ENCODE results near the gene SPATS2L.

DNA sequence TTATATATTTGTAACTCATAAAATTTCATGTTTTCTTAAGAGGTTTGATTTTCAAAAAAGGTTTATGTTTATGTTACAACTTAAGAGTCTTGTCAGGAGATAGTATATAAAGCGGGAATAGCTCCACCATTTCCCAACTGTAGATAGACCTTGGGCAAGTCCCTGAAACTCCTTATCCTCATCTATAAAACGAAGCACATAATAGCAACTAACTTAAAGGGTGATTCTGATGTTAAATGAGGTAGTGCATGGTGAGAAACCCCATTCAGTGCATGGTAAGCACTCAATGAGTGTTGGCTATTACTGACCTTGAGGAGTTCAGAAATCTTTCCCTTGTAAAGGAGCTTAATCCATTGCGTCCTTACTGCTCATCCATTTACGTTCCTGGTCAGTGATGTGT is 169.3 kb downstream of the SPATS2L start:
- no peak for TF ChIP-seq POLR2A (IDR thresholded peaks at IDR 0.05)
- TF ChIP-seq, protein P1, sequence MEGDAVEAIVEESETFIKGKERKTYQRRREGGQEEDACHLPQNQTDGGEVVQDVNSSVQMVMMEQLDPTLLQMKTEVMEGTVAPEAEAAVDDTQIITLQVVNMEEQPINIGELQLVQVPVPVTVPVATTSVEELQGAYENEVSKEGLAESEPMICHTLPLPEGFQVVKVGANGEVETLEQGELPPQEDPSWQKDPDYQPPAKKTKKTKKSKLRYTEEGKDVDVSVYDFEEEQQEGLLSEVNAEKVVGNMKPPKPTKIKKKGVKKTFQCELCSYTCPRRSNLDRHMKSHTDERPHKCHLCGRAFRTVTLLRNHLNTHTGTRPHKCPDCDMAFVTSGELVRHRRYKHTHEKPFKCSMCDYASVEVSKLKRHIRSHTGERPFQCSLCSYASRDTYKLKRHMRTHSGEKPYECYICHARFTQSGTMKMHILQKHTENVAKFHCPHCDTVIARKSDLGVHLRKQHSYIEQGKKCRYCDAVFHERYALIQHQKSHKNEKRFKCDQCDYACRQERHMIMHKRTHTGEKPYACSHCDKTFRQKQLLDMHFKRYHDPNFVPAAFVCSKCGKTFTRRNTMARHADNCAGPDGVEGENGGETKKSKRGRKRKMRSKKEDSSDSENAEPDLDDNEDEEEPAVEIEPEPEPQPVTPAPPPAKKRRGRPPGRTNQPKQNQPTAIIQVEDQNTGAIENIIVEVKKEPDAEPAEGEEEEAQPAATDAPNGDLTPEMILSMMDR (IDR thresholded peaks at IDR 0.05): no peak
